Measurements from ENCODE around the gene SH3BP5. TPM values are rescaled to one million over a fixed set of nuclear protein-coding genes. Genes with fewer than 3 reads are reported as not detected.

The SH3BP5 gene
- 8.8 and 13.9 TPM in 2 replicates for total RNA-seq

DNA sequence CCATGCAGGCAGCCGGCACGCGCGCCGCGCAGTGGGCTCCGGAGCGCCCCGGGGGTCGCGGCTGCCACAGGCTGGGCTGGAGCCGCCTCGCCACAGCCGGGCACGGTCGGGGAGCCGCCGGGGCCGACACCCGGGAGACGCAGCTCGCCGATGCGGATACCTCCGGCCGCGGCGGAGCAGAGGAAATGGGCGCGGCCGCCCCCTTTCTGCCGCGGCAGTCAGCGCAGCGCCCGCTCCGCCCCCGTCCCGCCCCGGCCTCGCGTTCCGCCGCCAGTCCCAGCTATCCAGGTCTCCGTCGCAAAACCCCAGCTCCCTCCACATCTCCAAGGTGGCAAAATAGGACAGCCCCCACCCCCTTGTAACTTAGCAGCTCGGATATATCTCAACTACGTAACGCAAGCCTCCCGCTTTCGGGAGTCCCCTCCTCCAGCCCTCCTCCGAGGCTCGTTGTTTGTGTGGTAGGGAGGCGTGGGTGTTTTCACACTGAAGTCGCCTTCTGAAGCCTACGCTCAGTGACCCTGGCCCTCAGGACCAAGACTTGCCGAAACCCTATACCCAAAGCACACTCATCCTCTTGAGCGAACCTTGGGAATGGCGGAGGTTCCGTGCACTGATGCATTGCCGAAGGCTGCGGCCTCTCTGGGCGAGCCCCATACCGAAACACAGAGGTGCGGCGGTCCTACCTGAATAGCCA, at the start of gene SH3BP5:
Gene SH3BP5, minus strand, starts transcription at position 182 of the 694 bp plus-strand sequence. Its CDS starts 178 bp downstream, at position 4.

GRCh38 chr3:15205934-15206661, 126.3 kb downstream of the SH3BP5 start, which contains the start of gene CAPN7:
TSS of gene CAPN7 (plus strand) at chr3:15206246. CDS start at chr3:15206496, 250 bp downstream.

Other genes with a start within 250 kb of the SH3BP5 start
- 14.4 and 14.8 TPM in 2 replicates for gene RBSN, start 233.4 kb downstream of the SH3BP5 start, total RNA-seq
- 17.1 and 24.0 TPM in 2 replicates for gene CAPN7, start 126.3 kb downstream of the SH3BP5 start, total RNA-seq
- gene METTL6, start 95.0 kb upstream of the SH3BP5 start, total RNA-seq, result 15.8 and 17.1 TPM in 2 replicates
- 19.1 and 20.4 TPM in 2 replicates for gene EAF1, start 95.0 kb upstream of the SH3BP5 start, total RNA-seq
- 0.08 and 0.16 TPM in 2 replicates for gene COLQ, start 189.1 kb upstream of the SH3BP5 start, total RNA-seq

Measured in hair follicular keratinocyte (primary cell).